ENCODE measurements around the gene OPRM1. TPM values are rescaled to one million over a fixed set of nuclear protein-coding genes. Genes with fewer than 3 reads are reported as not detected.

Gene OPRM1
- total RNA-seq, 1 experiment from 2014 or later, result not detected

DNA sequence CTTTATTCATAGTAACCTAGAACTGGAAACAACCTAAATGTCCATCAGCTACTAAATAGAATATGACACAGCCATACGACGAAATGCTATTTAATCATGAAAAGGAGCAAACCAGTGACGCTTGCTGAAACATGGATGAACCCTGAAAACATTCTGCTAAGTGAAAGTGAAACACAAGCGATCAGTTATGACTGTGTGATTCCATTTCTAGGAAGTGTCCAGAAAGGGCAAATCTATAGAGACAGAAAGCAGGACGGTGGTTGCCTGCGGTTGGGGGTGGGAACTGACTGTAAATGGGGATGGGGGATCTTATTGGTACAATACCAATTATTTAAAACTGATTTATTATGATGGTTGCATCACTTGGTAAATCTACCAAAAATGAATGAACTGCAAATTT, 190.7 kb downstream of the OPRM1 start:
- DNase-seq (ENCODE audit: low read depth, low spot score), result no peak
- Histone ChIP-seq H2AFZ (ENCODE audit: low read depth, low read length, poor library complexity, severe bottlenecking) (no peak overlapping the region), H3K79me2 (ENCODE audit: insufficient read depth, low read length) (no peaks in the 10 kb centered on the region), H3K4me2 (ENCODE audit: low read length) (no peak overlapping the region), H4K20me1 (ENCODE audit: insufficient read depth) (no peaks in the 10 kb centered on the region), H3K27me3 (ENCODE audit: insufficient read depth, low read length) (no peaks in the 10 kb centered on the region), H3K36me3 (ENCODE audit: control insufficient read depth in 1 of 2, insufficient read depth in 2 of 2, low read length in 2 of 2) (no peaks in the 10 kb centered on the region), H3K4me1 (ENCODE audit: control insufficient read depth in 1 of 2, insufficient read depth in 2 of 2, low read length in 2 of 2) (no peaks in the 10 kb centered on the region), H3K9ac (ENCODE audit: low read length) (no peak overlapping the region), H3K27ac (ENCODE audit: low read depth, low read length) (no peak overlapping the region), H3K9me2 (ENCODE audit: insufficient read depth) (no peaks in the 10 kb centered on the region), H3K4me3 (replicated peaks in 1 of 2; ENCODE audit: low read depth in 1 of 2, low read length in 2 of 2) (no peak overlapping the region), H3K9me3 (ENCODE audit: control insufficient read depth in 1 of 2, insufficient read depth in 1 of 2, low read depth in 1 of 2, low read length in 2 of 2) (no peaks in the 10 kb centered on the region)
- no peak for ATAC-seq
- POLR2A ChIA-PET, result no interaction called here
- intact Hi-C loops (cut with micrococcal nuclease), result no loop called here
- TF ChIP-seq JUND (IDR thresholded peaks at IDR 0.05) (no peak), POLR2A (IDR thresholded peaks at IDR 0.05; ENCODE audit: borderline replicate concordance, extremely low read depth, insufficient read depth, insufficient read length) (no peak), ELF1 (IDR thresholded peaks at IDR 0.05; ENCODE audit: borderline replicate concordance, low read depth) (no peak), TCF7L2 (IDR thresholded peaks at IDR 0.05; ENCODE audit: borderline replicate concordance, extremely low read depth, insufficient read depth, insufficient read length) (no peak), EZH2 (IDR thresholded peaks at IDR 0.05) (no peak), EGR1 (IDR thresholded peaks at IDR 0.05; ENCODE audit: low read depth) (no peak)
- TF ChIP-seq, protein P1, sequence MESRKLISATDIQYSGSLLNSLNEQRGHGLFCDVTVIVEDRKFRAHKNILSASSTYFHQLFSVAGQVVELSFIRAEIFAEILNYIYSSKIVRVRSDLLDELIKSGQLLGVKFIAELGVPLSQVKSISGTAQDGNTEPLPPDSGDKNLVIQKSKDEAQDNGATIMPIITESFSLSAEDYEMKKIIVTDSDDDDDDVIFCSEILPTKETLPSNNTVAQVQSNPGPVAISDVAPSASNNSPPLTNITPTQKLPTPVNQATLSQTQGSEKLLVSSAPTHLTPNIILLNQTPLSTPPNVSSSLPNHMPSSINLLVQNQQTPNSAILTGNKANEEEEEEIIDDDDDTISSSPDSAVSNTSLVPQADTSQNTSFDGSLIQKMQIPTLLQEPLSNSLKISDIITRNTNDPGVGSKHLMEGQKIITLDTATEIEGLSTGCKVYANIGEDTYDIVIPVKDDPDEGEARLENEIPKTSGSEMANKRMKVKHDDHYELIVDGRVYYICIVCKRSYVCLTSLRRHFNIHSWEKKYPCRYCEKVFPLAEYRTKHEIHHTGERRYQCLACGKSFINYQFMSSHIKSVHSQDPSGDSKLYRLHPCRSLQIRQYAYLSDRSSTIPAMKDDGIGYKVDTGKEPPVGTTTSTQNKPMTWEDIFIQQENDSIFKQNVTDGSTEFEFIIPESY (IDR thresholded peaks at IDR 0.05; ENCODE audit: extremely low read depth, insufficient replicate concordance, low read length), result no peak
- TF ChIP-seq, protein P2, sequence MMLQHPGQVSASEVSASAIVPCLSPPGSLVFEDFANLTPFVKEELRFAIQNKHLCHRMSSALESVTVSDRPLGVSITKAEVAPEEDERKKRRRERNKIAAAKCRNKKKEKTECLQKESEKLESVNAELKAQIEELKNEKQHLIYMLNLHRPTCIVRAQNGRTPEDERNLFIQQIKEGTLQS (IDR thresholded peaks at IDR 0.05), result no peak
- TF ChIP-seq, protein P3, sequence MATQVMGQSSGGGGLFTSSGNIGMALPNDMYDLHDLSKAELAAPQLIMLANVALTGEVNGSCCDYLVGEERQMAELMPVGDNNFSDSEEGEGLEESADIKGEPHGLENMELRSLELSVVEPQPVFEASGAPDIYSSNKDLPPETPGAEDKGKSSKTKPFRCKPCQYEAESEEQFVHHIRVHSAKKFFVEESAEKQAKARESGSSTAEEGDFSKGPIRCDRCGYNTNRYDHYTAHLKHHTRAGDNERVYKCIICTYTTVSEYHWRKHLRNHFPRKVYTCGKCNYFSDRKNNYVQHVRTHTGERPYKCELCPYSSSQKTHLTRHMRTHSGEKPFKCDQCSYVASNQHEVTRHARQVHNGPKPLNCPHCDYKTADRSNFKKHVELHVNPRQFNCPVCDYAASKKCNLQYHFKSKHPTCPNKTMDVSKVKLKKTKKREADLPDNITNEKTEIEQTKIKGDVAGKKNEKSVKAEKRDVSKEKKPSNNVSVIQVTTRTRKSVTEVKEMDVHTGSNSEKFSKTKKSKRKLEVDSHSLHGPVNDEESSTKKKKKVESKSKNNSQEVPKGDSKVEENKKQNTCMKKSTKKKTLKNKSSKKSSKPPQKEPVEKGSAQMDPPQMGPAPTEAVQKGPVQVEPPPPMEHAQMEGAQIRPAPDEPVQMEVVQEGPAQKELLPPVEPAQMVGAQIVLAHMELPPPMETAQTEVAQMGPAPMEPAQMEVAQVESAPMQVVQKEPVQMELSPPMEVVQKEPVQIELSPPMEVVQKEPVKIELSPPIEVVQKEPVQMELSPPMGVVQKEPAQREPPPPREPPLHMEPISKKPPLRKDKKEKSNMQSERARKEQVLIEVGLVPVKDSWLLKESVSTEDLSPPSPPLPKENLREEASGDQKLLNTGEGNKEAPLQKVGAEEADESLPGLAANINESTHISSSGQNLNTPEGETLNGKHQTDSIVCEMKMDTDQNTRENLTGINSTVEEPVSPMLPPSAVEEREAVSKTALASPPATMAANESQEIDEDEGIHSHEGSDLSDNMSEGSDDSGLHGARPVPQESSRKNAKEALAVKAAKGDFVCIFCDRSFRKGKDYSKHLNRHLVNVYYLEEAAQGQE (IDR thresholded peaks at IDR 0.05; ENCODE audit: low read depth), result no peak
- no TSS peak for BruUV-seq (replicated peaks)
- CTCF ChIA-PET, result no interaction called here
- RAD21 ChIA-PET (ENCODE audit: low non-redundant PET in 1 of 2, low total read pairs in 2 of 2, uncharacterized antibody in 2 of 2, unreplicated experiment in 2 of 2), result no interaction called here
